Measurements from ENCODE around the gene EHBP1L1.

The EHBP1L1 gene

GRCh38 chr11:65576867-65577755 lies 1.3 kb downstream of the EHBP1L1 start:
- no peak for TF ChIP-seq EZH2 (IDR thresholded peaks at IDR 0.05)
- no peak for TF ChIP-seq POLR2AphosphoS5 (IDR thresholded peaks at IDR 0.05; ENCODE audit: borderline replicate concordance, low read depth, low read length)
- TF ChIP-seq FOXP2 (optimal IDR thresholded peaks at IDR 0.05; ENCODE audit: control extremely low read depth, extremely low read length, insufficient read depth) = no peak
- peak overlapping the region; percentile 98 for H3K4me3 ChIP-seq
- no peak for DNase-seq (ENCODE audit: low read depth, low spot score)
- H3K9ac ChIP-seq (ENCODE audit: insufficient read length) = peak overlapping the region; percentile 82
- H3K27ac ChIP-seq = no peak overlapping the region
- H3K9me3 ChIP-seq (ENCODE audit: low read depth, low read length) = no peaks in the 10 kb centered on the region
- no peaks in the 10 kb centered on the region for H3K36me3 ChIP-seq (ENCODE audit: insufficient read depth, low read length)

DNA sequence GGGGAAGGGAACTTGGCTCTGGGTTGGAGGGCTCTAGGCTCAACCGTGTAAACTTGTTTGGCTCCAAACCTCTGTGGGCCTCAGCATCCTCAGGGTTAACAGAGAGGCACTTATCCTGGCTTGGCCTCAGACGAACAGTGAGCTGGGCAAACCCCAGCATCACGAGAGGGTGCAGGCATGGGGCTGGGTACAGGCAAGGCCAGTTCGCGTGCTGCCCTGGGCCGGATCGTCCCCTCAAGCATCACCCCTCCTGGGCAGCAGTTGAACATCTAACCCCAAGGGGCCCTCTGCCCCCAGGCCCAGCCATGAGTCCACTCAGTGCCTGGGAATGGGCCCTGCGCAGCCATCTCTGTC lies 1.9 kb downstream of the EHBP1L1 start:
- DNase-seq (ENCODE audit: low read depth, low spot score) = no peak
- no peak overlapping the region for H3K4me3 ChIP-seq
- no peaks in the 10 kb centered on the region for H3K9me3 ChIP-seq (ENCODE audit: low read depth, low read length)
- H3K27ac ChIP-seq = no peak overlapping the region
- H3K36me3 ChIP-seq (ENCODE audit: insufficient read depth, low read length) = no peaks in the 10 kb centered on the region
- no peak overlapping the region for H3K9ac ChIP-seq (ENCODE audit: insufficient read length)
- TF ChIP-seq FOXP2 (optimal IDR thresholded peaks at IDR 0.05; ENCODE audit: control extremely low read depth, extremely low read length, insufficient read depth) = no peak

- TF ChIP-seq EZH2 (IDR thresholded peaks at IDR 0.05) (no peak), POLR2AphosphoS5 (IDR thresholded peaks at IDR 0.05; ENCODE audit: borderline replicate concordance, low read depth, low read length) (no peak), FOXP2 (optimal IDR thresholded peaks at IDR 0.05; ENCODE audit: control extremely low read depth, extremely low read length, insufficient read depth) (no peak)
- Histone ChIP-seq H3K36me3 (ENCODE audit: insufficient read depth, low read length) (no peaks in the 10 kb centered on the region), H3K9ac (ENCODE audit: insufficient read length) (no peak overlapping the region), H3K4me3 (no peak overlapping the region), H3K27ac (no peak overlapping the region), H3K9me3 (ENCODE audit: low read depth, low read length) (no peaks in the 10 kb centered on the region)
- no peak for DNase-seq (ENCODE audit: low read depth, low spot score)
Observed at GRCh38 chr11:65578134-65578533, 2.3 kb downstream of the EHBP1L1 start.

DNA sequence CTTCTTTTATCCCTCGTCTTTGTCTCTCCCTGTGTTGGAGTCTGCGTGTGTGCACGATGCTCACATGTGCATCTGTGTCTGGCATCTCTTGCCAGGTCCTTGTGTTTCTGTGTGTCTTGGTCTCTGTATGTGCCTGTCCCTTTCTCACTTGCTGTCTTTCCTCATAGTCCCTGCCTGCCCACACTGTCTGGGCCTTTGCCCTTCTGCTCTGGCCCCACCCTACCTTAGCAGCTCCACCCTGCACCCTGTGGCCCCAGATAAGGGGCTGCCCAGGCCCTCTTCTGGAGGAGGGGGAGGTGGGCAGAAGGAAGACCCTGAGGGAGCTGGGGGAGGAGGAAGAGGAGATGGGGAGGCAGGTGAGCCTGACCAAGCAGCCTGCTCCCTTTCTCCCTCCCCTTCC lies 2.8 kb downstream of the EHBP1L1 start:
- no peak overlapping the region for H3K9ac ChIP-seq (ENCODE audit: insufficient read length)
- H3K9me3 ChIP-seq (ENCODE audit: low read depth, low read length) = no peaks in the 10 kb centered on the region
- no peak overlapping the region for H3K27ac ChIP-seq
- no peak for DNase-seq (ENCODE audit: low read depth, low spot score)
- no peaks in the 10 kb centered on the region for H3K36me3 ChIP-seq (ENCODE audit: insufficient read depth, low read length)
- no peak overlapping the region for H3K4me3 ChIP-seq
- TF ChIP-seq EZH2 (IDR thresholded peaks at IDR 0.05) (no peak), POLR2AphosphoS5 (IDR thresholded peaks at IDR 0.05; ENCODE audit: borderline replicate concordance, low read depth, low read length) (no peak), FOXP2 (optimal IDR thresholded peaks at IDR 0.05; ENCODE audit: control extremely low read depth, extremely low read length, insufficient read depth) (no peak)

DNA sequence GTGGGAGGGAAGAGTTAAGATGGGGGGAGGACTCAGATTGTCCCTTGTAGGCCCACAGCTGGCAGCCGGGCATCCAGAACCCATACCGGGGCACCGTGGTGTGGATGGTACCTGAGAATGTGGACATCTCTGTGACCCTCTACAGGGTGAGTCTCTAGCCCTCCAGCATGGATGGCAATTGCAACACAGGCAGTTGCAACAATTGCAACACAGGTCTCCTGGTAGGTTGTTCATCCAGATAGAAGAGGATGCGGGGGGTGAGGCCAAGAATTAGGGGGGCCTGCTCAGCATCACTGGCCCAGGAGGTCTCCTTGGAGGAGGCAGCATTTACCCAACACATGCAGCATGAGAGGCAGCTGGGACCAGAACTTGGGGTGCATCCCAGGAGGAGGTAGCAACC lies 3.4 kb downstream of the EHBP1L1 start:
- Histone ChIP-seq H3K4me3 (no peak overlapping the region), H3K9ac (ENCODE audit: insufficient read length) (no peak overlapping the region), H3K36me3 (ENCODE audit: insufficient read depth, low read length) (no peaks in the 10 kb centered on the region), H3K27ac (no peak overlapping the region), H3K9me3 (ENCODE audit: low read depth, low read length) (no peaks in the 10 kb centered on the region)
- DNase-seq (ENCODE audit: low read depth, low spot score) = no peak
- TF ChIP-seq POLR2AphosphoS5 (IDR thresholded peaks at IDR 0.05; ENCODE audit: borderline replicate concordance, low read depth, low read length) = no peak
- no peak for TF ChIP-seq FOXP2 (optimal IDR thresholded peaks at IDR 0.05; ENCODE audit: control extremely low read depth, extremely low read length, insufficient read depth)
- TF ChIP-seq EZH2 (IDR thresholded peaks at IDR 0.05) = no peak

DNA sequence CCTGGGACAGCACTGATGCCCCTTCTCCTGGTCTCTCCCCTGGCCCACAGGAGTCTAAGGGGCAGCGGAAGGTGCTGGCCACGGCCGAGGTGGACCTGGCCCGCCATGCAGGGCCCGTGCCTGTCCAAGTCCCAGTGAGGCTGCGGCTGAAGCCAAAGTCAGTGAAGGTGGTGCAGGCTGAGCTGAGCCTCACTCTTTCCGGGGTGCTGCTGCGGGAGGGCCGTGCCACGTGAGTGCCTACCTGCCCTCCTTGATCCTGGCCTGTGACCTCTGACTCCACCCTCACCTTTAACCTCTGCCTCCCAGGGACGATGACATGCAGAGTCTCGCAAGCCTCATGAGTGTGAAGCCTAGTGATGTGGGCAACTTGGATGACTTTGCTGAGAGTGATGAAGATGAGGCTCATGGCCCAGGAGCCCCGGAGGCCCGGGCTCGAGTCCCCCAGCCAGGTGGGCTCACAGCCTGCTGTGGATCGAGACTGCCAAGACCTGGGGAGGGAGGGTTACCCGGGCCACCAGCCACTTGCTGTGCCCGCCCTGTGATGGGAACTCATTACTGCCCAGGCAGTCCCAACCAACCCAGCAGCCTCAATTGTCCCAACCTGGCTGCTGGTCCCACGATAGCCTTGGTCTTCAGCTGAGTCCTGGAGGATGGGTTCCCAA lies 4.3 kb downstream of the EHBP1L1 start:
- Histone ChIP-seq H3K9me3 (ENCODE audit: low read depth, low read length) (no peaks in the 10 kb centered on the region), H3K9ac (ENCODE audit: insufficient read length) (no peak overlapping the region), H3K36me3 (ENCODE audit: insufficient read depth, low read length) (no peaks in the 10 kb centered on the region), H3K27ac (no peak overlapping the region), H3K4me3 (no peak overlapping the region)
- no peak for TF ChIP-seq EZH2 (IDR thresholded peaks at IDR 0.05)
- TF ChIP-seq POLR2AphosphoS5 (IDR thresholded peaks at IDR 0.05; ENCODE audit: borderline replicate concordance, low read depth, low read length) = no peak
- no peak for TF ChIP-seq FOXP2 (optimal IDR thresholded peaks at IDR 0.05; ENCODE audit: control extremely low read depth, extremely low read length, insufficient read depth)
- no peak for DNase-seq (ENCODE audit: low read depth, low spot score)

DNA sequence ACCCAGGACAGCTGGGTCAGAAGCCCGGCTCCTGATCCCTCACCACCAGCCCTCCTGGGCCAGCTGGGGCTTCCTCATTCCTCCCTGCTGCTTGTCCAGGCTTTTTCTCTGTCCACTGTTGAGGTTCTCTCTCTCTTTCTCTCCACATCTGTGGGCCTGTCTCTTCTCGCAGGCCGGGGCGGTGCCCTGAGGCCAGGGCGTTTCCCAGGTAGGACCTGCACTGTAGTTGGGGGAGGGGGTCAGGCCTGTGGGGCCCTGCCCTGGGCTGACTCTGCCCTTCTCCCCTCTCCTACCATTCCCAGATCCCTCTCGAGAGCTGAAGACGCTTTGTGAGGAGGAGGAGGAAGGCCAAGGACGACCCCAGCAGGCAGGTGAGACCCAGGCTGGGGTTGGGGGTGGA lies 4.9 kb downstream of the EHBP1L1 start:
- no peak overlapping the region for H3K9ac ChIP-seq (ENCODE audit: insufficient read length)
- H3K27ac ChIP-seq = no peak overlapping the region
- no peak for TF ChIP-seq POLR2AphosphoS5 (IDR thresholded peaks at IDR 0.05; ENCODE audit: borderline replicate concordance, low read depth, low read length)
- no peak for TF ChIP-seq EZH2 (IDR thresholded peaks at IDR 0.05)
- TF ChIP-seq FOXP2 (optimal IDR thresholded peaks at IDR 0.05; ENCODE audit: control extremely low read depth, extremely low read length, insufficient read depth) = no peak
- DNase-seq (ENCODE audit: low read depth, low spot score) = no peak
- H3K4me3 ChIP-seq = no peak overlapping the region
- H3K9me3 ChIP-seq (ENCODE audit: low read depth, low read length) = no peaks in the 10 kb centered on the region
- H3K36me3 ChIP-seq (ENCODE audit: insufficient read depth, low read length) = no peaks in the 10 kb centered on the region

GRCh38 chr11:65581928-65582327 lies 6.1 kb downstream of the EHBP1L1 start:
- Histone ChIP-seq H3K9ac (ENCODE audit: insufficient read length) (no peak overlapping the region), H3K36me3 (ENCODE audit: insufficient read depth, low read length) (no peaks in the 10 kb centered on the region), H3K27ac (no peak overlapping the region), H3K4me3 (no peak overlapping the region), H3K9me3 (ENCODE audit: low read depth, low read length) (no peaks in the 10 kb centered on the region)
- no peak for TF ChIP-seq EZH2 (IDR thresholded peaks at IDR 0.05)
- TF ChIP-seq FOXP2 (optimal IDR thresholded peaks at IDR 0.05; ENCODE audit: control extremely low read depth, extremely low read length, insufficient read depth) = no peak
- TF ChIP-seq POLR2AphosphoS5 (IDR thresholded peaks at IDR 0.05; ENCODE audit: borderline replicate concordance, low read depth, low read length) = no peak
- no peak for DNase-seq (ENCODE audit: low read depth, low spot score)
